Adrenal gland (tissue), 5 donors: Measurements from ENCODE around the gene IGF2R.

Experiments
- POLR2A ChIP-seq, 2 donors: fragments of 450-650 bp; IDR thresholded peaks; one replicate each; pipeline ENCODE4 v1.6.1; 2017; ENCODE audit warnings: antibody characterized with exemption in 2 of 2, mild to moderate bottlenecking in 2 of 2, moderate library complexity in 1 of 2
- TF ChIP-seq, protein P1 (sequence below), 6 experiments: fragments of 450-650 bp in 4 of 6; fragments of 200-600 bp in 2 of 6; sonication (generic) in 1 of 6; IDR thresholded peaks; 1 replicate in 5 of 6; 2 replicates in 1 of 6; pipeline versions ENCODE4 v1.5.1 to v1.8.0; 2016 to 2021; ENCODE audit warnings: antibody characterized with exemption in 6 of 6, mild to moderate bottlenecking in 2 of 6, moderate library complexity in 1 of 6
- donor health status: DM: no; HTN: no; CAD: no.

- TF ChIP-seq, protein P1, sequence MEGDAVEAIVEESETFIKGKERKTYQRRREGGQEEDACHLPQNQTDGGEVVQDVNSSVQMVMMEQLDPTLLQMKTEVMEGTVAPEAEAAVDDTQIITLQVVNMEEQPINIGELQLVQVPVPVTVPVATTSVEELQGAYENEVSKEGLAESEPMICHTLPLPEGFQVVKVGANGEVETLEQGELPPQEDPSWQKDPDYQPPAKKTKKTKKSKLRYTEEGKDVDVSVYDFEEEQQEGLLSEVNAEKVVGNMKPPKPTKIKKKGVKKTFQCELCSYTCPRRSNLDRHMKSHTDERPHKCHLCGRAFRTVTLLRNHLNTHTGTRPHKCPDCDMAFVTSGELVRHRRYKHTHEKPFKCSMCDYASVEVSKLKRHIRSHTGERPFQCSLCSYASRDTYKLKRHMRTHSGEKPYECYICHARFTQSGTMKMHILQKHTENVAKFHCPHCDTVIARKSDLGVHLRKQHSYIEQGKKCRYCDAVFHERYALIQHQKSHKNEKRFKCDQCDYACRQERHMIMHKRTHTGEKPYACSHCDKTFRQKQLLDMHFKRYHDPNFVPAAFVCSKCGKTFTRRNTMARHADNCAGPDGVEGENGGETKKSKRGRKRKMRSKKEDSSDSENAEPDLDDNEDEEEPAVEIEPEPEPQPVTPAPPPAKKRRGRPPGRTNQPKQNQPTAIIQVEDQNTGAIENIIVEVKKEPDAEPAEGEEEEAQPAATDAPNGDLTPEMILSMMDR (IDR thresholded peaks at IDR 0.05): no peak
- TF ChIP-seq POLR2A (IDR thresholded peaks at IDR 0.05): no peak
Measured at GRCh38 chr6:159963111-159963510, 5.8 kb upstream of the IGF2R start.
